Fibroblast of the conjunctiva (primary cell): ENCODE results near the gene SYVN1.
A peak's percentile ranks its signal among the peaks of the same experiment; 100 is the strongest.

Source experiments
- DNase-seq: peaks from one replicate; pipeline ENCODE4 v3.0.0-alpha.2; 2010; ENCODE audit warnings: low read depth

SYVN1 gene

GRCh38 chr11:65112546-65113360 is 21.6 kb downstream of the SYVN1 start:
- DNase-seq = no peak

- peak; percentile 83 for DNase-seq
Observed at GRCh38 chr11:65111744-65112545, 22.4 kb downstream of the SYVN1 start, which contains the start of gene TM7SF2. TSS of gene TM7SF2 (plus strand) at chr11:65111872. CDS start at chr11:65112016, 144 bp downstream.

- DNase-seq = no peak
Observed at GRCh38 chr11:65111159-65111743, 23.1 kb downstream of the SYVN1 start.

GRCh38 chr11:65110354-65110861 is 23.9 kb downstream of the SYVN1 start:
- peak; percentile 56 for DNase-seq

GRCh38 chr11:65109231-65110198 is 24.8 kb downstream of the SYVN1 start:
- DNase-seq = no peak

GRCh38 chr11:65108469-65109123 is 25.7 kb downstream of the SYVN1 start:
- DNase-seq = no peak

- DNase-seq = no peak
Observed at GRCh38 chr11:65107751-65108468, 26.4 kb downstream of the SYVN1 start.

- no peak for DNase-seq
Observed at GRCh38 chr11:65107078-65107477, 27.2 kb downstream of the SYVN1 start.

- no peak for DNase-seq
Observed at GRCh38 chr11:65104628-65105027, 29.7 kb downstream of the SYVN1 start.

- no peak for DNase-seq
Observed at GRCh38 chr11:65103476-65103875, 30.8 kb downstream of the SYVN1 start.

GRCh38 chr11:65102142-65103095 is 31.9 kb downstream of the SYVN1 start:
- DNase-seq = no peak

- DNase-seq = no peak
Observed at GRCh38 chr11:65100674-65101350, 33.5 kb downstream of the SYVN1 start.

- no peak for DNase-seq
Observed at GRCh38 chr11:65096926-65097325, 37.4 kb downstream of the SYVN1 start.

- DNase-seq = peak; percentile 79
Observed at GRCh38 chr11:65095974-65096806, 38.1 kb downstream of the SYVN1 start, which contains the start of gene VPS51. TSS of gene VPS51 (plus strand) at chr11:65096214. CDS start at chr11:65096251, 37 bp downstream.

- no peak for DNase-seq
Observed at GRCh38 chr11:65095427-65095826, 38.9 kb downstream of the SYVN1 start.

- DNase-seq = no peak
Observed at GRCh38 chr11:65090628-65091027, 43.7 kb downstream of the SYVN1 start.

GRCh38 chr11:65089621-65090020 is 44.7 kb downstream of the SYVN1 start:
- DNase-seq = no peak
